Measurements from ENCODE around the gene GSTM3.
"Not testable (repeated sequence)": the region's sequence is repeated elsewhere in the genome, so short reads cannot be mapped to it uniquely, and the experiment has no call there.

- TF ChIP-seq POLR2A, CTCF (IDR thresholded peaks at IDR 0.05): not testable (repeated sequence)
Observed at GRCh38 chr1:109708949-109709348, 31.9 kb downstream of the GSTM3 start.
